GM23338 (cell line): Measurements from ENCODE around the gene CENPS. TPM values are rescaled to one million over a fixed set of nuclear protein-coding genes. Genes with fewer than 3 reads are reported as not detected.

Experiments
- ATAC-seq: fragments of 200-7000 bp; cut with Tn5 transposase; 3 replicates; pipeline ENCODE4 v1.9.1; 2020
- DNase-seq: peaks from one replicate; pipeline ENCODE4 v3.0.0-alpha.2; 2015; ENCODE audit warnings: low spot score
- H2AFZ ChIP-seq: fragments of 200-600 bp; sonication (generic); 2 replicates; pipeline ENCODE4 v1.8.0; 2016; ENCODE audit warnings: antibody characterized with exemption, mild to moderate bottlenecking, moderate library complexity
- H3F3A ChIP-seq: fragments of 200-600 bp; sonication (generic); replicated peaks from 2 replicates; pipeline ENCODE4 v1.8.0; 2017; ENCODE audit warnings: antibody characterized with exemption, mixed run types, low read depth
- H3K27ac ChIP-seq: fragments of 200-600 bp; sonication (generic); 2 replicates; pipeline ENCODE4 v1.6.1; 2016; ENCODE audit warnings: low read depth
- H3K27me3 ChIP-seq: fragments of 200-600 bp; sonication (generic); 2 replicates; pipeline ENCODE4 v1.8.0; 2016; ENCODE audit warnings: mild to moderate bottlenecking, mixed run types, moderate library complexity; ENCODE audit not compliant: insufficient read depth
- H3K36me3 ChIP-seq: fragments of 200-600 bp; sonication (generic); 2 replicates; pipeline ENCODE4 v1.8.0; 2016; ENCODE audit warnings: mild to moderate bottlenecking; ENCODE audit not compliant: insufficient read depth
- H3K4me1 ChIP-seq: fragments of 200-600 bp; sonication (generic); 2 replicates; pipeline ENCODE4 v1.8.0; 2016; ENCODE audit warnings: mild to moderate bottlenecking, moderate library complexity; ENCODE audit not compliant: insufficient read depth
- H3K4me2 ChIP-seq: fragments of 200-600 bp; sonication (generic); 2 replicates; pipeline ENCODE4 v1.7.1; 2017; ENCODE audit warnings: mixed run types
- H3K4me3 ChIP-seq: fragments of 200-600 bp; sonication (generic); 2 replicates; pipeline ENCODE4 v1.6.1; 2016; ENCODE audit warnings: mixed run types
- H3K79me2 ChIP-seq: fragments of 200-600 bp; sonication (generic); replicated peaks from 2 replicates; pipeline ENCODE4 v1.8.0; 2017; ENCODE audit warnings: mild to moderate bottlenecking; ENCODE audit not compliant: insufficient read depth
- H3K9me2 ChIP-seq: fragments of 200-600 bp; sonication (generic); 2 replicates; pipeline ENCODE4 v1.8.0; 2017; ENCODE audit not compliant: insufficient read depth
- H4K20me1 ChIP-seq: fragments of 200-600 bp; sonication (generic); replicated peaks from 2 replicates; pipeline ENCODE4 v1.8.0; 2017; ENCODE audit warnings: mild to moderate bottlenecking; ENCODE audit not compliant: insufficient read depth
- H3K27ac Mint-ChIP-seq: 2 replicates; pipeline ENCODE4 v1.8.0; 2020; ENCODE audit warnings: inconsistent platforms, mild to moderate bottlenecking, moderate library complexity, mixed read lengths
- H3K27me3 Mint-ChIP-seq: 3 replicates; pipeline ENCODE4 v1.8.0; 2022; ENCODE audit warnings: low read depth, mild to moderate bottlenecking, moderate library complexity, mixed read lengths, inconsistent platforms; ENCODE audit not compliant: insufficient read depth, poor library complexity
- H3K36me3 Mint-ChIP-seq: 3 replicates; pipeline ENCODE4 v1.8.0; 2021; ENCODE audit warnings: low read depth, mild to moderate bottlenecking, inconsistent platforms, moderate library complexity, mixed read lengths
- H3K4me1 Mint-ChIP-seq: 3 replicates; pipeline ENCODE4 v1.8.0; 2020; ENCODE audit warnings: mild to moderate bottlenecking, inconsistent platforms, mixed read lengths
- H3K4me3 Mint-ChIP-seq: 3 replicates; pipeline ENCODE4 v1.8.0; 2021; ENCODE audit warnings: moderate library complexity, mild to moderate bottlenecking, inconsistent platforms, mixed read lengths
- H3K9me3 Mint-ChIP-seq: 3 replicates; pipeline ENCODE4 v1.8.0; 2020; ENCODE audit warnings: moderate library complexity, mild to moderate bottlenecking, inconsistent platforms, mixed read lengths
- EZH2 ChIP-seq: fragments of 200-600 bp; sonication (generic); IDR thresholded peaks from one replicate; pipeline ENCODE4 v1.8.0; 2017; ENCODE audit warnings: antibody characterized with exemption, mild to moderate bottlenecking, low read depth; ENCODE audit not compliant: unreplicated experiment
- EZH2phosphoT487 ChIP-seq: fragments of 200-600 bp; sonication (generic); IDR thresholded peaks from one replicate; pipeline ENCODE4 v1.8.1; 2018; ENCODE audit warnings: antibody characterized with exemption; ENCODE audit not compliant: unreplicated experiment
- NANOG ChIP-seq: IDR thresholded peaks from 2 replicates; pipeline ENCODE4 v1.6.1; 2016; ENCODE audit warnings: antibody characterized with exemption, borderline replicate concordance
- ZNF114 ChIP-seq: fragments of 250-450 bp; sonication (Bioruptor Pico); IDR thresholded peaks from 2 replicates; pipeline ENCODE4 v1.5.0; 2020; ENCODE audit warnings: mild to moderate bottlenecking, moderate library complexity
- ZNF331 ChIP-seq: fragments of 250-450 bp; sonication (Bioruptor Pico); IDR thresholded peaks from 2 replicates; pipeline ENCODE4 v1.5.0; 2020; ENCODE audit warnings: low read depth, mild to moderate bottlenecking, moderate library complexity
- polyA plus RNA-seq: library from polyadenylated mRNA; unstranded; fragments of >200 nt; fragmentation: Nextera tagmentation; extraction: Ambion mirVana; gene quantifications from 2 replicates; pipeline ENCODE4 v1.2.1, GENCODE V29; 2016
- total RNA-seq: library from RNA; depleted of rRNA; stranded (reverse); fragments of >200 nt; shearing (Covaris generic); gene quantifications from 2 replicates; pipeline ENCODE4 v1.2.3, GENCODE V29; 2014
- TF ChIP-seq, protein P1 (sequence below): fragments of 250-450 bp; sonication (Bioruptor Pico); IDR thresholded peaks from 2 replicates; pipeline ENCODE4 v1.5.0; 2020; ENCODE audit warnings: mild to moderate bottlenecking, moderate library complexity
- TF ChIP-seq, protein P2 (sequence below): IDR thresholded peaks from 2 replicates; pipeline ENCODE4 v1.6.1; 2016; ENCODE audit warnings: antibody characterized with exemption
- TF ChIP-seq, protein P3 (sequence below): IDR thresholded peaks from one replicate; pipeline ENCODE4 v1.6.1; 2018; ENCODE audit warnings: antibody characterized with exemption; ENCODE audit not compliant: unreplicated experiment

The CENPS gene
- total and polyA plus RNA-seq, 2 experiments from 2014 or later = 4.7 to 31.3 TPM

DNA sequence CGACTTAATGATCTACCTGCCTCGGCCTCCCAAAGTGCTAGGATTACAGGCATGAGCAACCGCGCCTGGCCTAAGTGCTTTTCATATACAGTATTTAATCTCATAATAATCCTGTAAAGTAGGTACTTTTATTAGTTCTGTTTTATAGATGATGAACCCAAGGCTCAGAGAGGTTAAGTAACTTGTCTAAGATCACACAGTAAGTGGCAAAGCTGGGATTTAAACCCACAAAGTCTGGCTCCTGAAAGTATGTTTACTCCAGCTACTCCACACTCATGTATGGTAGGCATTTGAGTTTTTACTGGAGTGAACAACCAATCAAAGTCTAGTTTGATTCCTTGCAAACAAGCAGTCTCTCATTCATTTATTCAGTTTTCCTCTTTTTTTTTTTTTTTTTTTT, 39.8 kb downstream of the CENPS start (continued):
- TF ChIP-seq, protein P1, sequence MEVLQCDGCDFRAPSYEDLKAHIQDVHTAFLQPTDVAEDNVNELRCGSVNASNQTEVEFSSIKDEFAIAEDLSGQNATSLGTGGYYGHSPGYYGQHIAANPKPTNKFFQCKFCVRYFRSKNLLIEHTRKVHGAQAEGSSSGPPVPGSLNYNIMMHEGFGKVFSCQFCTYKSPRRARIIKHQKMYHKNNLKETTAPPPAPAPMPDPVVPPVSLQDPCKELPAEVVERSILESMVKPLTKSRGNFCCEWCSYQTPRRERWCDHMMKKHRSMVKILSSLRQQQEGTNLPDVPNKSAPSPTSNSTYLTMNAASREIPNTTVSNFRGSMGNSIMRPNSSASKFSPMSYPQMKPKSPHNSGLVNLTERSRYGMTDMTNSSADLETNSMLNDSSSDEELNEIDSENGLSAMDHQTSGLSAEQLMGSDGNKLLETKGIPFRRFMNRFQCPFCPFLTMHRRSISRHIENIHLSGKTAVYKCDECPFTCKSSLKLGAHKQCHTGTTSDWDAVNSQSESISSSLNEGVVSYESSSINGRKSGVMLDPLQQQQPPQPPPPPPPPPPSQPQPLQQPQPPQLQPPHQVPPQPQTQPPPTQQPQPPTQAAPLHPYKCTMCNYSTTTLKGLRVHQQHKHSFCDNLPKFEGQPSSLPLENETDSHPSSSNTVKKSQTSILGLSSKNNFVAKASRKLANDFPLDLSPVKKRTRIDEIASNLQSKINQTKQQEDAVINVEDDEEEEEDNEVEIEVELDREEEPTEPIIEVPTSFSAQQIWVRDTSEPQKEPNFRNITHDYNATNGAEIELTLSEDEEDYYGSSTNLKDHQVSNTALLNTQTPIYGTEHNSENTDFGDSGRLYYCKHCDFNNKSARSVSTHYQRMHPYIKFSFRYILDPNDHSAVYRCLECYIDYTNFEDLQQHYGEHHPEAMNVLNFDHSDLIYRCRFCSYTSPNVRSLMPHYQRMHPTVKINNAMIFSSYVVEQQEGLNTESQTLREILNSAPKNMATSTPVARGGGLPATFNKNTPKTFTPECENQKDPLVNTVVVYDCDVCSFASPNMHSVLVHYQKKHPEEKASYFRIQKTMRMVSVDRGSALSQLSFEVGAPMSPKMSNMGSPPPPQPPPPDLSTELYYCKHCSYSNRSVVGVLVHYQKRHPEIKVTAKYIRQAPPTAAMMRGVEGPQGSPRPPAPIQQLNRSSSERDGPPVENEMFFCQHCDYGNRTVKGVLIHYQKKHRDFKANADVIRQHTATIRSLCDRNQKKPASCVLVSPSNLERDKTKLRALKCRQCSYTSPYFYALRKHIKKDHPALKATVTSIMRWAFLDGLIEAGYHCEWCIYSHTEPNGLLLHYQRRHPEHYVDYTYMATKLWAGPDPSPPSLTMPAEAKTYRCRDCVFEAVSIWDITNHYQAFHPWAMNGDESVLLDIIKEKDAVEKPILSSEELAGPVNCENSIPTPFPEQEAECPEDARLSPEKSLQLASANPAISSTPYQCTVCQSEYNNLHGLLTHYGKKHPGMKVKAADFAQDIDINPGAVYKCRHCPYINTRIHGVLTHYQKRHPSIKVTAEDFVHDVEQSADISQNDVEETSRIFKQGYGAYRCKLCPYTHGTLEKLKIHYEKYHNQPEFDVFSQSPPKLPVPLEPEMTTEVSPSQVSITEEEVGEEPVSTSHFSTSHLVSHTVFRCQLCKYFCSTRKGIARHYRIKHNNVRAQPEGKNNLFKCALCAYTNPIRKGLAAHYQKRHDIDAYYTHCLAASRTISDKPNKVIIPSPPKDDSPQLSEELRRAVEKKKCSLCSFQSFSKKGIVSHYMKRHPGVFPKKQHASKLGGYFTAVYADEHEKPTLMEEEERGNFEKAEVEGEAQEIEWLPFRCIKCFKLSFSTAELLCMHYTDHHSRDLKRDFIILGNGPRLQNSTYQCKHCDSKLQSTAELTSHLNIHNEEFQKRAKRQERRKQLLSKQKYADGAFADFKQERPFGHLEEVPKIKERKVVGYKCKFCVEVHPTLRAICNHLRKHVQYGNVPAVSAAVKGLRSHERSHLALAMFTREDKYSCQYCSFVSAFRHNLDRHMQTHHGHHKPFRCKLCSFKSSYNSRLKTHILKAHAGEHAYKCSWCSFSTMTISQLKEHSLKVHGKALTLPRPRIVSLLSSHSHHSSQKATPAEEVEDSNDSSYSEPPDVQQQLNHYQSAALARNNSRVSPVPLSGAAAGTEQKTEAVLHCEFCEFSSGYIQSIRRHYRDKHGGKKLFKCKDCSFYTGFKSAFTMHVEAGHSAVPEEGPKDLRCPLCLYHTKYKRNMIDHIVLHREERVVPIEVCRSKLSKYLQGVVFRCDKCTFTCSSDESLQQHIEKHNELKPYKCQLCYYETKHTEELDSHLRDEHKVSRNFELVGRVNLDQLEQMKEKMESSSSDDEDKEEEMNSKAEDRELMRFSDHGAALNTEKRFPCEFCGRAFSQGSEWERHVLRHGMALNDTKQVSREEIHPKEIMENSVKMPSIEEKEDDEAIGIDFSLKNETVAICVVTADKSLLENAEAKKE (CRISPR knock-in tag) = no peak
- TF ChIP-seq ZNF114 = no peak

DNA sequence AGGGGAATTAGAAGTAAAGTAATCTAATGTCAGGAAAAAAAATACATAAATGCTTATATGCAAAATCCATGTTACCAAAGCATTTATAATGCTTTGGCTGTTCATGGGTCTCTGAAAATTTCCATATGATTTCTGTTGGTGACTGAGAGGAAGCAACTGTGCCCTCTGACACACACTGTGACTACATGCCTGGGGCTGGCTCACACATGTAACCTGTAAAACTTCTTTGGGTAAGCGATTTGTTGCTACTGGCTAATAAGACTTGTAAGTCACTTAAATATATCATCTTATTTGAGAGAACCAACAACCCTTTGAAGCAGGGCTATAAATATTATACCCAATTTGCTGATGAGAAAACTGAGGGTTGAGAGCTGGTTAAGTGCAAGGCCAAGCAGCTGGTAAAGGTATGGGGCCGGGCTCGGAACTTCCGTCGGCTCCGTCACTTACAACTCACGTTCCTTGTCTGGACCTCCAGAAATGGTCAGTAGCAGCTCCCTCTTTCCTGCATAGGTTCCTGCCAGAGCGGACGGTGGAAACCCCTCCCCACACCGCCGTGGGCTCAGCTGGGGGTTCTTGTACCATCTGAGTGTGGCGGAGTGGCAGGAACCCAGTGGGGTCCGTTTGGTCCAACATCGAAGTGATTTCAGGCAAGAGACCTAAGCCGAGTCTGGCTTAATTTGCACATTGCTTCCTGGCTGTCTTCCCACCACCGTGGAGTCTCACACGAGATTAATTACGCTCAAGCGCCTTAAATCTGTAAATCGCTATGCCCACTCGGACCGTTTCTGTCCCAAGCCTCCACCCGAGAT, 41.4 kb downstream of the CENPS start:
- H3K27ac ChIP-seq = peak overlapping the region; percentile 22; the same call in 1 of the 2 replicates
- peak; percentile 62 for DNase-seq
- TF ChIP-seq, protein P2, sequence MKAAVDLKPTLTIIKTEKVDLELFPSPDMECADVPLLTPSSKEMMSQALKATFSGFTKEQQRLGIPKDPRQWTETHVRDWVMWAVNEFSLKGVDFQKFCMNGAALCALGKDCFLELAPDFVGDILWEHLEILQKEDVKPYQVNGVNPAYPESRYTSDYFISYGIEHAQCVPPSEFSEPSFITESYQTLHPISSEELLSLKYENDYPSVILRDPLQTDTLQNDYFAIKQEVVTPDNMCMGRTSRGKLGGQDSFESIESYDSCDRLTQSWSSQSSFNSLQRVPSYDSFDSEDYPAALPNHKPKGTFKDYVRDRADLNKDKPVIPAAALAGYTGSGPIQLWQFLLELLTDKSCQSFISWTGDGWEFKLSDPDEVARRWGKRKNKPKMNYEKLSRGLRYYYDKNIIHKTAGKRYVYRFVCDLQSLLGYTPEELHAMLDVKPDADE = no peak
- no peak for TF ChIP-seq NANOG
- TF ChIP-seq, protein P3, sequence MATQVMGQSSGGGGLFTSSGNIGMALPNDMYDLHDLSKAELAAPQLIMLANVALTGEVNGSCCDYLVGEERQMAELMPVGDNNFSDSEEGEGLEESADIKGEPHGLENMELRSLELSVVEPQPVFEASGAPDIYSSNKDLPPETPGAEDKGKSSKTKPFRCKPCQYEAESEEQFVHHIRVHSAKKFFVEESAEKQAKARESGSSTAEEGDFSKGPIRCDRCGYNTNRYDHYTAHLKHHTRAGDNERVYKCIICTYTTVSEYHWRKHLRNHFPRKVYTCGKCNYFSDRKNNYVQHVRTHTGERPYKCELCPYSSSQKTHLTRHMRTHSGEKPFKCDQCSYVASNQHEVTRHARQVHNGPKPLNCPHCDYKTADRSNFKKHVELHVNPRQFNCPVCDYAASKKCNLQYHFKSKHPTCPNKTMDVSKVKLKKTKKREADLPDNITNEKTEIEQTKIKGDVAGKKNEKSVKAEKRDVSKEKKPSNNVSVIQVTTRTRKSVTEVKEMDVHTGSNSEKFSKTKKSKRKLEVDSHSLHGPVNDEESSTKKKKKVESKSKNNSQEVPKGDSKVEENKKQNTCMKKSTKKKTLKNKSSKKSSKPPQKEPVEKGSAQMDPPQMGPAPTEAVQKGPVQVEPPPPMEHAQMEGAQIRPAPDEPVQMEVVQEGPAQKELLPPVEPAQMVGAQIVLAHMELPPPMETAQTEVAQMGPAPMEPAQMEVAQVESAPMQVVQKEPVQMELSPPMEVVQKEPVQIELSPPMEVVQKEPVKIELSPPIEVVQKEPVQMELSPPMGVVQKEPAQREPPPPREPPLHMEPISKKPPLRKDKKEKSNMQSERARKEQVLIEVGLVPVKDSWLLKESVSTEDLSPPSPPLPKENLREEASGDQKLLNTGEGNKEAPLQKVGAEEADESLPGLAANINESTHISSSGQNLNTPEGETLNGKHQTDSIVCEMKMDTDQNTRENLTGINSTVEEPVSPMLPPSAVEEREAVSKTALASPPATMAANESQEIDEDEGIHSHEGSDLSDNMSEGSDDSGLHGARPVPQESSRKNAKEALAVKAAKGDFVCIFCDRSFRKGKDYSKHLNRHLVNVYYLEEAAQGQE = no peak
- no peak for TF ChIP-seq EZH2phosphoT487
- no peak for TF ChIP-seq ZNF114
- no peak for TF ChIP-seq ZNF331 (CRISPR knock-in tag)
- TF ChIP-seq EZH2 = no peak

More for the DNA sequence above, 41.4 kb downstream of the CENPS start:
- Histone ChIP-seq H4K20me1 (peaks cover 31% of the 10 kb centered on the region), H3K27me3 (no peaks in the 10 kb centered on the region), H3K9me2 (no peaks in the 10 kb centered on the region), H3K36me3 (peaks cover 20% of the 10 kb centered on the region), H3K4me2 (peak overlapping the region; percentile 77), H3K79me2 (peaks cover 53% of the 10 kb centered on the region), H2AFZ (peak overlapping the region; percentile 72; the same call in 1 of the 2 replicates), H3K4me1 (peaks cover 20% of the 10 kb centered on the region), H3F3A (peaks cover 17% of the 10 kb centered on the region), H3K4me3 (peak overlapping the region; percentile 78)
- Mint-ChIP-seq H3K4me1 (peaks cover 21% of the 10 kb centered on the region), H3K4me3 (peak overlapping the region; percentile 97), H3K36me3 (peaks cover 39% of the 10 kb centered on the region), H3K27ac (peak overlapping the region; percentile 97), H3K27me3 (peaks cover 11% of the 10 kb centered on the region), H3K9me3 (no peaks in the 10 kb centered on the region)
- peak; percentile 9 for ATAC-seq
